HG02981 (cell line): ENCODE data around the gene SH3RF1.
A peak's percentile ranks its signal among the peaks of the same experiment; 100 is the strongest.

Source experiments
- ATAC-seq: cut with Tn5 transposase; IDR thresholded peaks from one replicate; pipeline ENCODE4 v1.9.1; 2021; ENCODE audit warnings: mild to moderate bottlenecking, moderate library complexity; ENCODE audit not compliant: unreplicated experiment

The SH3RF1 gene

DNA sequence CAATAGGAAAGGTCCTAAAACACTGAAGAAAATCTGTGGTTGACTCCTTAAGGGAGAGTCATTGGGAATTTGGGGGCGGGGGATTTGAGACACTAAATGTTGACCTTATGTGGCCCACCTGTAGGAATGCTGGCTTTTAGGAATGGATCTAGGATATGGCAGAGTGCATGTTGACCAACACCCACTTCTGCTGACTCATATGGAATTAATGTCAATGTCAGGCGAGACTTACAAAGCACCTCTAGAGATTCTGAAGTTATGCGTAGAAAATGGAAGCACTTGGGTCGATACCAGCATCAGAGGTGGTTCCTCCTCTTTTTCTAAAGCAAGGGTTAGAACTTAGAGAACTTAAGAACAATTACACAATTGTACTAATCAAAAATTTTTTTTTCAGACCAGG lies 160.1 kb downstream of the SH3RF1 start:
- no peak for ATAC-seq

GRCh38 chr4:169109035-169109675 lies 161.6 kb downstream of the SH3RF1 start:
- ATAC-seq = no peak

DNA sequence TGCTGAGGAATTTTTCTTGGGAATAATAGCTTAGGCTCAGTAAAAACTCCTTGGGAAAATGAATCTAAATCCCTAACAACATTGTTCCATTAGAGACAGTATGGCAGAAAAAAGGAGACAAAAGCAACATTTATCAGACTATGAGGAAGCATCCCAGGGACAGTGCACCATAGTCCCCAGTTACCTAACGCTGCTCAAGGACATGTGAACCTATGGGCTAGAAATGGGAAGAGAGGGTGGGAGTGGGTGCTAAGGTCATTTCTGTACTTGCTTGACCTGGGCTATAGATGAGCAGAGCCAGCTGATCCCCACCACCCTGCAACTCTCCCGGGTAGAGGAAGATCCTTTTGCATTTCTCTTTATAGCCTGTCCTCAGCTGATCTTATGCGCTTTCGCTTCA lies 162.5 kb downstream of the SH3RF1 start:
- no peak for ATAC-seq

GRCh38 chr4:169107528-169107927 lies 163.2 kb downstream of the SH3RF1 start:
- ATAC-seq = no peak

GRCh38 chr4:169106696-169107229 lies 164.0 kb downstream of the SH3RF1 start:
- ATAC-seq = no peak

DNA sequence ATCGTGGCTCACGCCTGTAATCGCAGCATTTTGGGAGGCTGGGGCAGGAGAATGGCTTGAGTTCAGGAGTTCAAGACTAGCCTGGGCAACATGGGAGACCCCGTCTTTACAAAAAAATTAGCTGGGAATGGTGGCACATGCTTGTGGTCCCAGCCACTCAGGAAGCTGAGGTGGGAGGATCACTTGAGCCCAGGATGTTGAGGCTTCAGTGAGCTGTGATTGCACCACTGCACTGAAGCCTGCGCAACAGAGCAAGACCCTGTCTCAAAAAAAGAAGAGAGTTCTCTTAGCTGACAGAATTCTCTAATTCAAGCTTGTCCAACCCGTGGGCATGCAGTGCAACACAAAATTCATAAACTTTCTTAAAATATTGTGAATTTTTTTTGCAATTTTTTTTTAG lies 165.1 kb downstream of the SH3RF1 start:
- no peak for ATAC-seq

DNA sequence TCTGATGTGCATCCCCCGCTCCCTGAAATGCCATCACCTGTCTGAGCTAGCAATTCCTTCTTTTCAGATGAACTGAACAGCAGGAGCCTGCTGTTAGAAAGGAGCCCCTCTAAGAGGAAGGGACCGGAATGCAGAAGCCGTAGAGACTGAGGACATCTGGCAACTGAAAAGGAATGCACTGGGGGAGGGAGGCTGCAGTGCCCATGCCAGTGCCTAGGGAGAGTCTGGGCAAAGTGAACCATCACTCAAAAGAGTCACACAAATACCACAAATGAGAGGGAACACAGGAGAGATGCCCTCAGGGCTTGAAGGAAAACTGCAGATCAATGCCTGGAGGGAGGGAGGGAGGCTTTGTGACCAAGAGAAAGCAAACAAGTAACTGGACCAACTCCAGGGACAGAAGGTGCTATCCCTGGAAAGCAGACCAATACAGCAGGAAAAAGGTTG lies 166.8 kb downstream of the SH3RF1 start:
- ATAC-seq = no peak

GRCh38 chr4:169102026-169102425 lies 168.7 kb downstream of the SH3RF1 start:
- no peak for ATAC-seq

DNA sequence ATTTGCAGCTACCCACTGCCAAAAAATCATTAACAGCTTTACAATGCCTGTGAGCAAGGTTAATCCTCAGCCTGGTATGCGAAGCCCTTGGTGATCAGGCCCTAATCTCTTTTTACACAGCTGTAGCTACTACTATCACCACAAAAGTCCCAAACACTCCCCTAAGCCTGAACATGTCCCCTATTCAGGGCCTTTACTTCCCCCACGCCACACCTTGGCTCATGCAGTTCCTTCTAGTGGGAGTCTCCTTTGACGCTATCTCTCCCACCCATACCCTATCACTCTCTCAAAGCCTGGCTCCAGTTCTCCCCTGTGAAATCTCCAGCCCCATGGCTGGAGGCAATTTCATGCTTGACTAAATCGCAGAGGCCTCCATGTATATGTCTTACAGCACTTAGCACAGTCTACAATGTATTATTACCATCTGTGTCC lies 170.1 kb downstream of the SH3RF1 start:
- ATAC-seq = no peak

GRCh38 chr4:169099771-169100180 lies 171.0 kb downstream of the SH3RF1 start:
- ATAC-seq = peak; percentile 55

DNA sequence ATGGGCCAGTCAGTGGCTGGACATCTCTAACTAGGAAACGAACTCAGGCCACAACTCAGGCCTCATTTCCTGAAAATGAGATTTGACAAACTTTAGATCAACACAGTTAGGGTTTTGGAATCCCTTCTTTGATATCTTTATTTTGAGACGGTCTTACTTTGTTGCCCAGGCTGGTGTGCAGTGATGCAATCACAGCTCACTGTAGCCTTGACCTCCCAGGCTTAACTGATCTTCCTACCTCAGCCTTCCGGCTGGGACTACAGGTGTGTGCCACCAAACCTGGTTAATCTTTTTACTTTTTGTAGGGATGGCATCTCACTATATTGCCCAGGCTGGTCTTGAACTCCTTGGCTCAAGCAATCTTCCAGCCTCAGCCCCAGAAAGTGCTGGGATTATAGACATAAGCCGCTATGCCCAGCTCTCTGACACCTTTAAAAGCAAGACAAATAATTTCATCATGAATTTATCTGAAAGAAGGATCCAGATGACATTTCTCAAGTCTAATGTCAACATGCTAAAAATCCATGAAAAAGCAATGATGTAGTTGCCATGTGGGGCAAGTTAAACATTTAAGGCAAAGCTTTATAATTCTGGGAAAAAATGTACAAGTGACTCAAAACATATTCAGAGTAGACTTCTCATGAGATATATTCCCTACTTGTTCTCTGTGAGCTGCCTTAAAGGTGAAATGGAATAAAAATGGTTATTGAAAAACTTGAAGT lies 171.6 kb downstream of the SH3RF1 start:
- no peak for ATAC-seq

GRCh38 chr4:169098532-169098931 lies 172.2 kb downstream of the SH3RF1 start:
- peak; percentile 32 for ATAC-seq

GRCh38 chr4:169098054-169098497 lies 172.7 kb downstream of the SH3RF1 start:
- ATAC-seq = peak; percentile 46

DNA sequence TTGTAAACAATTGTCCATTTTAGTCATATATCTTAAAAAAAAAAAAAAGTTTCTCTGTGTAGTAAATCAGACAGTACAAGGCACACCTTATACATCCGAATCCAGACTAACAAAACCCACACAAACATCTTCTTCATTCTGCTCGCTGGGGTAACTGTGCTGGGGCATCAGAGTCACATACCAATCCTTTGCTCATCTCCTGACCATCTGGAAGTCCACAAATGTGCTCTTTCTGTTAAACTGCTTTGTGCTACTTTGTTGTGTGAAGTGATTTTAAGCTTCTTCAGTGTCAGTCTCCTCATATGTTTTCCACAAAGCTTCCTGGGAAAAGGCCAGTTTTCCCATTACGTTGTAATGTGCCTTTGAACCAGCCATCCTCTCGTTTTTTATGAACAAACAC lies 174.5 kb downstream of the SH3RF1 start:
- ATAC-seq = no peak

DNA sequence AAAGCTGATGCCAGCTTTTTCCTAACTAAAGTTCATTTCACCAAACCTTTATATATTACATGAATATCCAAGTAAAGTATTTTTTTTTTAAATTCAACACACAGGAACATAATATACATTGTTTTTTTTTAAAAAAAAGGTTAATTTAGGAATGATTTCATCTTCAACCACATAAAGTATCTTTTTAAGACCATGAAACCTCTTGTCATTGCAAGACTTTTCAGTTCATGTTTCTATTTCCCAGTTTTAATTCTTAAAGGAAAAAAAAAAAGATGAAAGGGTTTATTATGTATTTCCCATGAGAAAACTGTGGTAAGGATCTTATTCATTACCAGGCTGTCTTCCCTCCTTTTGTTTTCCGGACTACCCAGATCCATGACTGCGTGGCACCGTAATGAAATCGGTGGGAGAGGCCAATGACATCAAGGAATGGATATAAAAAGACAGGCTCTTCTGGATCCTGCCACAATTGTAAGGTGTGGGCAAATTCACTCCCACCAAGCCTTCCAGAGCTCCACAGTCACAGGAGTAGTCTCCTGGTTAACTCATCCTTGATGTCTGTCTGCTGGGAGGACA lies 176.0 kb downstream of the SH3RF1 start:
- ATAC-seq = no peak

GRCh38 chr4:169092889-169093522 lies 177.8 kb downstream of the SH3RF1 start:
- no peak for ATAC-seq

- ATAC-seq = no peak
Observed at GRCh38 chr4:169090484-169091215, 180.1 kb downstream of the SH3RF1 start.

GRCh38 chr4:169089004-169089403 lies 181.8 kb downstream of the SH3RF1 start:
- no peak for ATAC-seq

DNA sequence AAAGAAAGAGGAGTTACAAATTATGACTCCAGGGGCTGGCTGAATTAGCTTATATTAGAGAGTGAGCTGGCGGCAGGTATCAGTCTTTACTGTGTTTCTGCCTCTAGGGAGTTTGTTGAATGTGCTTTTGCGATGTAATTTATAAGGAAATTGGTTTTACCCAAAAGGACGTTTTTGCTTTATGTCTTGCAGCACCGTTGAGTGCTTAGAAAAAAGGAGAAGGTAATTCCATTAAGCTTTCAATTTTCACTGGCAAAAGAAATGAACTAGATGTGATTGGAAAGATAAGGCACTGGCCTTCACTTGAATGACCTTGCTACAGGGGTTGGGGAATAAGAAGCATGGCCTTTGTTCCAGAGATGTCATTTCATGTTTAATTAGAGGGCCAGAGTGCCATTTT lies 185.8 kb downstream of the SH3RF1 start:
- no peak for ATAC-seq

DNA sequence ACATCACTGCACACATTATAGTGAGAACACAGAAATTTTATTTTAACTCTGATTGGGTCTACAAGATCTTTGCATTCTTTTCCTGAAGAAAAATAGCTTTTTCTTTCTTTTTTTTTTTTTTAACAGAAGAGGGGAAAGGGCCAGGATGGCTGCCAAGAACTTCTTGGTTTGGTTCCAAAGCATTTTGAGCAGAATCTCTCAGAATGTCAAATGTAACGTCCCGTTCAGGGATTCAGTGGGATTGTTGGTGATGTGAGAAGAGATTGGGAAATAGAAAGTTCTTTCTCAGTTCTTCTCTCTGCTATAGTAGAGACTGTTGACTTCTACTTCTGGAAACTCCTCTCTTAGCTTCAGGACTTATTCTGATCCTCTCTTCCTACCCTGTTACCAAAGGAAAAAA lies 189.8 kb downstream of the SH3RF1 start:
- ATAC-seq = peak; percentile 1
